Dedifferentiated amniotic fluid mesenchymal stem cell (primary cell): ENCODE measurements around the gene CUX1.
"Not testable (repeated sequence)": the region's sequence is repeated elsewhere in the genome, so short reads cannot be mapped to it uniquely, and the experiment has no call there.

Experiments
- DNase-seq: peaks from one replicate; pipeline ENCODE4 v3.0.0-alpha.2; 2016; ENCODE audit errors: extremely low spot score

CUX1 gene

GRCh38 chr7:102142433-102142832, 325.0 kb downstream of the CUX1 start:
- not testable (repeated sequence) for DNase-seq

GRCh38 chr7:102146122-102146521, 328.7 kb downstream of the CUX1 start:
- DNase-seq, result no peak

GRCh38 chr7:102147008-102147407, 329.6 kb downstream of the CUX1 start:
- DNase-seq, result no peak

GRCh38 chr7:102148799-102149198, 331.4 kb downstream of the CUX1 start:
- no peak for DNase-seq

- DNase-seq, result no peak
Observed at GRCh38 chr7:102149416-102149815, 332.0 kb downstream of the CUX1 start.

- DNase-seq, result no peak
Observed at GRCh38 chr7:102150266-102150665, 332.8 kb downstream of the CUX1 start.

- DNase-seq, result no peak
Observed at GRCh38 chr7:102152672-102153598, 335.5 kb downstream of the CUX1 start.

GRCh38 chr7:102153599-102153946, 336.1 kb downstream of the CUX1 start:
- no peak for DNase-seq

GRCh38 chr7:102154425-102154824, 337.0 kb downstream of the CUX1 start:
- DNase-seq, result no peak

GRCh38 chr7:102155821-102156441, 338.5 kb downstream of the CUX1 start:
- DNase-seq, result no peak

- no peak for DNase-seq
Observed at GRCh38 chr7:102156867-102157266, 339.4 kb downstream of the CUX1 start.

GRCh38 chr7:102165136-102165535, 347.7 kb downstream of the CUX1 start:
- no peak for DNase-seq

GRCh38 chr7:102167254-102167653, 349.8 kb downstream of the CUX1 start:
- DNase-seq, result no peak

GRCh38 chr7:102169651-102170392, 352.4 kb downstream of the CUX1 start:
- DNase-seq, result no peak

- no peak for DNase-seq
Observed at GRCh38 chr7:102170393-102170970, 353.1 kb downstream of the CUX1 start.

- DNase-seq, result no peak
Observed at GRCh38 chr7:102173669-102174068, 356.2 kb downstream of the CUX1 start.

- no peak for DNase-seq
Observed at GRCh38 chr7:102175423-102176170, 358.2 kb downstream of the CUX1 start.

GRCh38 chr7:102178410-102178809, 361.0 kb downstream of the CUX1 start:
- no peak for DNase-seq

GRCh38 chr7:102180727-102181126, 363.3 kb downstream of the CUX1 start:
- DNase-seq, result no peak

GRCh38 chr7:102181517-102181916, 364.1 kb downstream of the CUX1 start:
- no peak for DNase-seq

- DNase-seq, result no peak
Observed at GRCh38 chr7:102182016-102182415, 364.6 kb downstream of the CUX1 start.
